HG02623 (cell line): ENCODE measurements around the gene P2RY14.

Experiments
- ATAC-seq: cut with Tn5 transposase; IDR thresholded peaks from one replicate; pipeline ENCODE4 v1.9.1; 2021; ENCODE audit warnings: moderate library complexity; ENCODE audit not compliant: unreplicated experiment

Gene P2RY14

DNA sequence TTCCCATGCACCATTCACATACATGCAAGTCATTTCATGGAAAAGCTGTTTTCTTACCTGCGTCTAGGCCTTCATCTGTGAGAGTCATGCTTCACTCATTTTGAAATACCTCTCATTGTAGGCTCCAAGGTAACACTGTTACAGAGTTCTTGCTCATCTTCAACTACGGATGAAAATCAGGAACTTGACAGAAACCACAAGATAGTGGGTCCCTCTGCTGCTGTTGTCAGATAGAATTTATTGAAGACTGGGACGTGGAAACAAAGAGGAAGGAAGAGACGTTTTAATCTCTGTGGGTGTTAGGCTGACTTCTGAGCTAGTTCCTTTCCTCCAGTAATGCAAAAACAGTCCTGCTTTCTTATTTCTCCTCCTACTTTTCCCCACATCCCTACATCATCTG, at the start of gene P2RY14:
Gene P2RY14, minus strand, starts transcription at position 313 of the 400 bp plus-strand sequence. CDS start 64,226 bp downstream, outside the sequence.
- ATAC-seq = no peak

DNA sequence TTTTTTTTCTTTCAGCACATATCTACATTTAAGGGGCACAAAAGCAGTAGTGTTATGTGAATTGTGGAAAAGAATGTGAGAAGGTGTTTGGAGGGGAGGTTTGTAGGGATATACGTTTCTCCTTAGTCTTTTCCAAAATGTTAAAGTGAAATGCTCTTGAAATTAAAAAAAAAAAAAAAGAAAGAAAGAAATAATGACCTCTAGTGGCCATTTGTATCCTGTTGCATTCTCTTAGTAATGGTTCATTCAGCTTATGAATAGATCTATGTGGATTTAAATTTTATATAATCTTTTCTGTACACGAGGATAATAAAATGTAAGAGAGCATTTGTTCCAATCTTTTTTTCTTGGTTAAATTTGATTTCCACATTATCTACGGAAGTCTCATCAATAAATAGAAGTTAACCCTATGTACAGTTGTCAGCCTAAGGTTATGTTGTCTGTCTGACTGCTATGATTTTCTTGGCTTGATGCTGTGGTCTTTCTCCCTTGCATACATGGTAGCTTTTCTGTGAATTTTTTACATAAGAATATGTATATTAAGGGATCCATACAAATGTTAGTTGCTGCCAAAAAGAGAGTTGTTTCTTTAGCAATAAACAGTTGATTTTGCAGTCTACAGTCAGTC, 49.3 kb upstream of the P2RY14 start:
- no peak for ATAC-seq

DNA sequence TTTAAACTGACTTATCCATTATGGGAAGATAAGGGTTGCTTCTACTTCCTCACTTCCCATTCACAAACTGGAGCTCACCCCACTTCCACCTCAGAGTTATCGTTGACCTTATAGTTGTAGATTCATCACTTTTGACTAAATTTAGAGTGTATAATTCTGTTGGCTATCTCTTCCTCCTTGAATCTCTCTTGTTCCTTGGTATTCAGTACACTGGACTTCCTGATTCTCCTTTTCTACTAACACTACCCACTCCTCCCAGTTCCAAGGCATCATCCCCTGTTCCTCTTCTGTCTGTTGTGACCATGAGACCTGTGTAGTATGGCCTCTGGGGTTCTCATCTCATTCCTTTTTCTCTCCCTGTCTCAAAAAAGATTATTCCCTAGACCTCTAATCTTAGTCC, 44.2 kb upstream of the P2RY14 start:
- no peak for ATAC-seq

DNA sequence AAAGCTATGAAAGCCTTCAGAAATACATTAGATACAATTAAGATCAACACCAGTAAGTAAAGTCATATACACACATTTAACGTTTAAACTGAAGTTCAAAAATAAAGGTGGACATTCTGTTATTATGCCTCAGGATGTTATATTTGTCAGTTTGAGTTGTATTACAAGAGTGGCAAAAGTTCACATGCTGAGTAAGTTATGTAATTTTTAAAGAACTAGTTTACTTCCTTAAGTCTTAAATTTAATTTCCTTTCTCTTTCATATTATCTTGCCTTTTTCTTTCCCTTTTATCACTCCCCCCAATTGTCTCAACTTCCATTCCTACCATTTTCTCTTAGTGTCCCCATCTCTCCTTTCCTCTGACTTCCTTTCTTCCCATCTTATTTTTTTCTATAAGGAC, 43.2 kb upstream of the P2RY14 start:
- ATAC-seq = no peak

DNA sequence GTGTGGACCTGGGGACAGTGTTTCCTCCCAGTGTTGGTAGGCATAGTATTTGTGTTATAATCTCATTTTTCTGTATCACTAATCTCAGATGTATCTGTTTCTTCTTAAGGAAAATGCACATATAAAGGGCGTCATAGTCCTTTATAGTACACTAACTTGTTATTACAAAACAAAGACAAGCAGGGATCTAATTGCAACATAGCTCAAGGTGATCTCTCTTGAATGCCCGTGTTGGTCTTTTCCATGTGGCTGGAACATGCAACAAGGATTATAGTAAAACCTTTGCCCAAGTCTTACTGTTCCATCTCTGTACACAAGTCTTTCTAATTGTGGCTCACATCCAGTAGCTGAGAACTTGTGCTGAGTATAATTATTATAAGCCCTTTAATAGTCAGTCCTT, 41.8 kb upstream of the P2RY14 start:
- ATAC-seq = no peak

DNA sequence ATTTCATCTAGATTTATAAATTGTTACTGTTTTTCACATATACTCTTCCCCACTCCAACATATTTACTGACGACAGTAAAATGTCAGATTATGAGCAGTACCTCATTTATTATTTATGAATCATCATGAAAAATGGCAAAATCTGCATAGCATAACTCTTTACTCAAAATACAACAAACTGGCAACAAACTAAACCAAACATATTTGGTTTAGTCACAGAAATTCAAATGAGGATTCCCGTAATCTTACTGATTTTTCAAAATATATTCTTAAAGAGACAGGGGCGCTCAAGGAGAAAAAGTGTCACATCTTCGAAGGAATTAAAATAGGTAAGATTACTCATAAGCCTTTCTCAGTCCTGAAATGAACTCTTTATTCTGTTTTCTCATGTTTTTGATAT, 41.3 kb upstream of the P2RY14 start:
- no peak for ATAC-seq

DNA sequence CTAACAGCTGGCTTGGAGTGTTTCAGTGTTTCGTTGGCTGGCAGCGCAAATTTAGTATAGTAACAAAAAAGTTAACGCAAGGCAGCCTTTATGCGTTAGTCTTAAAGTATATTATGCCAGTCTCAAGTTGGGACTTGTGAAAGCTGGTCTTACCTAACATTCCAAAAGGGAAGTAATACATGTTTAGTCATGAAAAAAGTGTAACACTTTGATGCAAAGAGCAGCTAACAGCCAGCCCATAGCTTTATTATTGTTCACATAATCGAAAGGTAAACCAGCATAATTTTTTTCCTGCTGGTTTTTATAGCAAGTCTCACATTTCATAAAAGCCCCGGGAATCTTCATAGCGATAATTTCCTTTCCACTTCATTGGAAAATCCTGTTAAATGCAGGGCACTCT, 40.6 kb upstream of the P2RY14 start:
- ATAC-seq = no peak

DNA sequence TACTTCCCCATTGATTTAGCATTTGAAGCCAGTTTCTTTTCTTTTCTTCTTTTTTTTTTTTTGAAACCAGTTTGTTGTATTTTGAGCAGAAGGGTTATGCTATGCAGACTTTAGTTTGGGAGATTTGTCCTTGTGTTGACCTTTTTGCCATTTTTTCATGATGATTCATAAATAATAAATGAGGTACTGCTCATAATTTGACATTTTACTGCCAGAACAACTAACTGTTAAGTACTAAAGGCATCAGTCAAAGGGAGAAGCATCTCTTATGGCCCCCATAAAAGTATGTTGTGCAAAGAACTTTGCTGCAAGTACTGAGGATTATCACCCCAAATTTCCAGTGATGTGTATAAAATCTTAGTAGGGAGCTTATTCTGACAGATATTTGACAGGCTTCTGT, 40.0 kb upstream of the P2RY14 start:
- ATAC-seq = no peak

DNA sequence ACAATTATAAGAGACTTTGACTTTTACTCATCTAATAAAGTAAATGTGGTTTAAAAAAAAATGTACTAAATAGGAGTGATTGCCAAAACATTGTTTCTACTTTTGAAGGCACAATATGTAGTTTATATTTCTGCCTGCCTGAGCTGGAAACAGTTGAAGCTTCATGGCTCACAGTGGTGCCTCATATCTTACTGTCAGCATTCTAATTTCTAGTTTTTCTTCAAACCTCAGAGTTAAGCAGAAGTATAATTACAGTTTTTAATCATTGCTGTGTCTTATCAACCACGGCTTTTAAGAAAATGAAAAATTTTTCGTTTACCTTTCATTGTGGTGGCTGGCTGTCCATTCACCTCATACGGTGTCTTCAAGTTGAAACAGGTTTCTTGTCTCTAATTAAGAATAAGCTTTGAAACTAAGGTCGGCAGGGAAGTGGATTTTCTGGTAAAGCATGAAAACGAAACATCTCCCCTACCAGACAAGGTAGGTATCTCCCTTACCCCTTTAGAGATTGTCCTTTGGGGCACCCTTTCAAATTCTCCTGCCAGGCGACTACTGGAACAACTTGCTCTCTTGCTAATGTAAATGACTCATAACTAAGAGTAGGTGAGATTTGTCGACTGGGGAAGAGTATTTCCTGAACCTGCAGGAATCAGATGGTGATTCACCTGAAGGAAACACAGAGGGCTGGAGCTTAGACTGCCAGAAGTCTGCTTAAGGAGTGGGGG, 38.1 kb upstream of the P2RY14 start, which contains the start of gene GPR87:
Gene GPR87, minus strand, starts transcription at position 554 of the 725 bp plus-strand sequence. CDS start 16,720 bp downstream, outside the sequence.
- ATAC-seq = no peak

DNA sequence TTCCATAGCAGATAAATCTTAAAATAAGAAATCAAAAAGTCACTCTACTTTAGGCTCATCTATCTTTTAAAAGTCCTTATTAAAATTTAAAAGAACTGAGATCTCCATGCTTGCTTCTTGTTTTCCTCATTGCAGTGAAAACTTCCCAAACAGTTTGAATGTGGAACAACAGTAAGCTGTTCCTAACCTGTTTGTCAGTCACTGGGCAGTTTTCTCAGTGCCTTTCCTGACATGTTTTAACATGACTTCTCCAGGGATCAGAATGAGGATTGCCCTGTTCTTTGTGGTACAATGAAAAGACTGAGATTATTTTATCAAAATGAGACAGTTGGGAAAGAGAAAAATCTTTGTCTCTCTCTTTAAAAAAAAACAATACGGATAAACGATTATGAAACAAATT, 37.5 kb upstream of the P2RY14 start:
- no peak for ATAC-seq

DNA sequence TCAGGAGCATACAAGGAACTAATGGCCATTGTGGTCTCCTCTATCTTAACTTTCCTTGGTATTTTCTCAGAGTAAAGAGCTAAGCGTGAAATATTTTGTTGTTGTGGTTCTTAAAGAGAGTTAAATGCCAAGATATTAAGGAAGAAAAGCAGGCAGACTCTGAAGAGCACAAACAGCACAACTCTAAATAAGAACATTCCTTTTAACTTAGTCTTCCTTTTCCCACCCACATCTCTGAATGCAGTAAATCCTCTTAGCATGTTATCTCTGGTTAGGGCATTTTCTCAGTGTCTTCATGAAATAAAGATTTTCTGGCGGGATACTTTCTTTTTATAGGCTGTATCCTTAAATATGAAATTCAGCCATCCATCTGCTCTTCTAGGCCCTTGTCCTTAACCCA, 36.8 kb upstream of the P2RY14 start:
- ATAC-seq = no peak

DNA sequence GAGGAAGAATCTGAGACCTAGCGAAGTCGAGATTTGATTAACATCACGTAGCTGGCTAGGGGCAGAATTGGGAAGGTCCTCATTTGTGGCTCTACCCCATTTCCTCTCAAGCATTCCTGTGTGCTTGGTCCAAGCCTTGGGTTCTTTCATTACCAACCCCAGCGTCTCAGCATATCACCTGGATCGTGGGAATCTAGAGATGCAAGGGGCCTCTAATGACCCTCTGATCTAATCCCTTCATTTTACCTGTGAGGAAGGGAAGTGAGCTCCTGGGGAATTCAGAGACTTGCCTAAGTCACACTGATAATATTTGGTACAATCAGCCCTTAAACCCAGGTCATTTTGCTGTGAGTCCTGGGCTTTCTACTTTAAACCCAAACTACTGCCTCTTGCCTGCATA, 36.3 kb upstream of the P2RY14 start:
- ATAC-seq = no peak

DNA sequence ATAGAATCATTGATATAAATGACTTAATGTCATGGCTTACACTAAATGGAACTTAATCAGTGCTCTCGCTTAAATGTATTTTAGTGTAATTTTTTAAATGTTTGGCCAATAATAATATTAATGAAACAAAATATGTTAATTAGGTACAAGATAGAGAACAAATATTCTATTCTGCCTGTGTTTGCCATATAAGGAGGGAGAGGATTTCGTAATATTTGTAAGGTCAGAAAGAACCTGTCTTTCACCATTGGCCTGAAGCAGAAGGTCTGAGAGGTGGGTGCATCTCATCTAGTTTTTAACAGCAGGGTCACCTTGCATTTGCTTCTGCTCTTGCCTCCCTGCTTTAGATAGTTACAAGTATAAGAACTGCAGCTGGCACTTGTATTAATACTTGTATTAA, 35.8 kb upstream of the P2RY14 start:
- ATAC-seq = no peak

DNA sequence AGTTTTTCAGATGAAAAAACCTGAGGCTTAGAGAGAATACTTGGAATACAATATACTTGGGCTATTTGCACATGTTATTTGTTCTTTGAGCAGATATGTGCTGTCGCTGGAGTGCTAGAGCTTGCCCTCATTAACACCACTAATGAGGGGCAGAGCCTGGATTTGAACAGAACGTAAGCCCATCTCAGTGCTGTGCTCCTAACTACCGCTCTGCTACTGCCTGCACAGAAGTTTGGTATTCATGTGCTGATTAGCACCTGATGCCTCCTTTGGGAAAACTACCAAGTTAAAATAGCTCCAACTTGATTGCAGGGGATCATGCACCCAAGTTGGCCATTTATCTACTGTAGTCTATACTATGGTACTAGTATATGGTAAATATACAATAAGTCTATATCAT, 34.6 kb upstream of the P2RY14 start:
- no peak for ATAC-seq

DNA sequence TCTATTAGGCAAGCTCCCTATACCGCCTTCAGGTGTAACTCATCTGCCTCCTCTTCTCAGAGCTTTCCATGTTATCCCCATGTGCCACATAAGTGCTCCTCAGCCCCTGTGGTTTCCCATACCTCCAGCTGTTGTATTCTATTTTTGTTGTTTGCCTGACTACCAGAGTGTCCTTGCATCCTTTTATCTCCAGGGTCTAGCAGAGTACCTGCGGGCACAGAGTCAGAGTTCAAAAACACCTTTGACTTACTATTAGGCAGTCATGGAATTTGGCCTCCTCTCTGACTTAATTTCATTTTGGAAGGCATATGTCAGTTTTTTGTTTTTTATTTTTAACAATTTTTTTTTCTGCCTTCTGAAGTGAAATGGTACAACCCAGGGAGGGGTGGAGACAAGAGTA, 31.2 kb upstream of the P2RY14 start:
- ATAC-seq = no peak

DNA sequence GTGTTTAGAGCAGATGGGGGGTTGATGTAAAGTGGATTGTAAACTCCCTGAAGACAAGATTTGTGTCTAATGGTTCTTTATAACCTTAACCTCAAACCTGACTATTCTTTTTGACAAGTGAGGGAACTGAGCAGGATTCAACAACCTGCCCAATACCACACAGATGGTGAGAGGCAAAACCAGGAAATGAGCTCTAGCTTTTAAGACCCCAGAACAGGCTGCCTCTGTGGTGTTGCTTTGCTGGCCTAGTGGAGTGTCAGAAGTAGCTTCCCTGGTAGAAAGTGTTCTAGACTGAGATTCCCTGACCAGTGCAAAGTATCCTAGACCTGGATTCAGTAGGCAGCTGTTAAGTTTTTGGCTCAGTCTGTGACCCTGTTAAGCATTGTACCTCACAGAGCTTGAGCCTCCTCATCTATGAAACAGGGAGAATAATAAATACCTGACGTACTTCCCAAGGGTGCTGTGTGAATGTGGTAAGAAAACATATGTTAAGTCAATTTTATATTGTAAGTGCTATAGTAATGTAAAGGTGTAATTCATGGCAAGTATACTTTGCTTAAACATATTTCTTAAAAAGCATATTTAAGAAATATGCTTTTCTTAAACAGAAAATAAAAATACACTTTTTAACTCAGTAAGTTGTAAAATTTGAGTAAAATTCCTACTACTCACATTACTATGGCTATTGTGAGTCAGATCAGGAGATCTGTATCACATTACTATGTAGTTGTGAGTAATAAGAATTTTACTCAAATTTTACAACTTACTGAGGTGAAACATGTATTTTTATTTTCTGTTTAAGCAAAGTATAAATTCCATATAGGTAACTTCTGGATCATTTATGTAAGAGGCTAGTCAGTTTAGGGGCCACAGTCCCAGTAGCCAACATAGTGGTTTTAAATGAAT, 29.5 kb upstream of the P2RY14 start:
- no peak for ATAC-seq

DNA sequence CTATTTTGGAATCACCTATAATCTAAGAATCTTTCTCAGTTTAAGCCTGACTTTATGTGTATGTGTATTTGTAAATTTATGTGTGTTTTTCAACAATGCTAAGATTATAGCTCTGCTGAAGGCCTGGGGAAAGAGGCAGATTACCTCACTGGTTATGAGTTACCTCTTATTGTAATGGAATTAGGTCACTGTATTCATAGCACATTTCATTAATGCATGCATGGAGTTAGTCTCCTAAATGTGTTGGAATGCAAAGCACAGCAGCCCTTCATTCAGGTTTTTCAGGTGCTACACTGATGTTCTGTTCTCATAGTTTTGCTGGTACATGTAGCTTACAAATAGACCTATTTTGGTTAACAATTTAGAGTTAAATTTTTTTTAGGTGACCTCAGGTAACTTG, 28.8 kb upstream of the P2RY14 start:
- no peak for ATAC-seq

DNA sequence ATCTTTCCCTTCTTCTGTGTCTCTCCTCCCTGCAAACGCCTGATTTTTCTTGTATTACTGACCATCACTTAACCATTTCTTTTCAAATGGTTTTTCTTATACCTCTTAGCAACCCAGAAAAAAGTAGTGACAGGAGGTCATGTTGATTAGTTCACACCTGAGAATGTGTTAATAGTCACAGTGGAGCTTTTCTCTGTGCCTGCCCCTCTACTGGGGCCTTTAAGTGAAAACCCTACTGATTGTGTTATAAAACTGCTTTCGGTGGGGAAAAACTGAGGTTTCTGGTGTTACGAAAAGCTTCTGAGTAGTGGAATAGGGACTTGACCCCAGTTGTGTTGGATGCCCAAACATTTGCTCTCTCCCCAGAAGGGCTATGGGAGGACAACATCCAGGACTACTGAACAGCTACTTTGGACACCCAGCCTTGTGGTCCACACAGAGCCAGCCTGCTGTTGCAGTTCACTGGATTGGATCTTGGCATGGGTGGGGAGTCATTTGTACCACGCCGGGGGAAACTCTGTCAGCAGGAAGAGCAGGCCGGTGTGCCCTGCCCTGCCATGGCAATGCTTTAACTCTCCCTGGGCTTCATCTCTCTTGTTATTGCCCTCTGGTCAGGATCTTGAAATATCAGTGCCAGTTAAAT, 27.9 kb upstream of the P2RY14 start:
- ATAC-seq = no peak

DNA sequence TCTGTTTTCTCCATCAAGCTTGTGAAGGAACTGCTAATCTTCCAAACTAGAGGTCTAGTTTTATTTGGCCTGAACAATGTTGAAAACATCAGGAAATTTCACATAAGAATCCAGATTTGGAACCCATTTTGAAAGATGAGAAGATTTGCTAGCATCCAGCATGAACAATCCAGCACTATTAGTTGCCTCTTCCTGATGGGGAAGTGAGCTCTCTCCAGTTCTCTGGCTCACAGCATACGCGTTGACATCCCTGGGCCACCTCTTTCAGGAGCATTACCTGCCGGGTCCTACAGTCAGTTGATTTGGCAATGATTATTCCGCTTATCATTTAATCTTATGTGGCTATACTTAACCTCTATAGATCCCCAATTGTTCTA, 27.4 kb upstream of the P2RY14 start:
- ATAC-seq = no peak

DNA sequence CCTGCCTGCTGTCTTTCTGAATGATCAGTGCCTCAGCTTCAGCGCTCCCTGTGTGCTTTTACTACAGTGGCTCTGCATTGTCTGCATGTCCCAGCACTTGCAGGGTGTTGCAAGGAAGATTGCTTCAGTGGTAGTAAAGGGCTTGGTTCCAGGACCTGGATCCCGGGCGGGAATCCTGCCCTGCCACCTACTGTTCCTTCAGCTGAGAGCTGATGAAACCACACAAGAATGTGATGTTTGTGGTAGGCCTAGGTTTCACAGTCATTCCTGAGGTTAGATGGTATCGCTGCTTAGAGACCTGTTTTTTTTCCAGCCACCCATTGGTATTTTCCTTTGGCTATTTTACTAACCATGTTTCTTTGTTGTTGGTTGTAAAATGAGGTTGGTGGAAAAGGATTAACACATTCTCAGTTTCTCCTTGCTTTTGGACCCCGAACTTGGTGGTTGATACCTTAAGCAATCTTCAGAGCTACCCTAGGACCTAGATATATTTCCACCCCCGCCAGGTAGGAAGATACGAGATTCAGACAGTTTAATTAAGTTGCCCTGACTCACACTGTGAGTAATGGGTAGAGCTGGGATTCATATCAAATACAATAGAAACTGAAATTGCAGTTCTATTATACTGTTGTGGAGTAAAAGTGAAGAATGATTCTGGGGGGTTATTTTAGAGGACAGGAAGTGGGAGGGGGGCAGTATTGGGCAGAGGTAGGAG, 26.9 kb upstream of the P2RY14 start:
- no peak for ATAC-seq

DNA sequence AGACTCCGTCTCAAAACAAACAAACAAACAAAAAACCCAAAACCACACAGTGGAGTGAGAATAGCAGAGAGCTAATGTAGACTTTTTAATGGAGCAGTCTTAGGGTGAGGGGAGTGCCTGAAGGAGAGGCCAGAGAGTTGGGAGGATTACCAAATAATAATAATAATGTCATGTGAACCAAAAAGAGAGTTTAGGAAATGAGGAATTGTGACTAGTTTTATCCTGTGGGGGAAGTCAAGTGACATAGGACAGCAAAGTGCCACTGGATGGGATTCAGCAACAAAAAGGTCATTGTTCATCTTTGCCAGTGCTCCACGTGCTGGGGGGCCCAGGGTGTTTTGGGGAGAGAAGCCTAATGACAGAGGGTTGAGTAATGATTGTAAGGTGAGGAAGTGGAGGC, 25.4 kb upstream of the P2RY14 start:
- no peak for ATAC-seq
